K562 (cell line): ENCODE results near the gene PNISR. TPM values are rescaled to one million over a fixed set of nuclear protein-coding genes. Genes with fewer than 3 reads are reported as not detected.

Experiments
- ATAC-seq: fragments of 200-7000 bp; cut with Tn5 transposase; 3 replicates; pipeline ENCODE4 v1.9.1; 2020; ENCODE audit warnings: moderate library complexity
- BruUV-seq: library from RNA; stranded (reverse); fragments of 400-500 nt; replicated peaks from 2 replicates; lab custom pipeline; 2021; lab: Mats Ljungman, UMichigan
- CTCF ChIA-PET: fragments of 300-600 bp; formaldehyde crosslinking; extraction: SDS; loops from one replicate; lab custom pipeline; 2021; ENCODE audit warnings: low intra/inter-chr PET ratio; lab: Yijun Ruan, JAX
- POLR2A ChIA-PET: fragments of 300-600, 350-650 bp; sonication (Branson Sonifier 250); formaldehyde crosslinking; extraction: SDS; loops from one replicate; lab custom pipeline; 2021; ENCODE audit warnings: antibody characterized with exemption, inconsistent platforms; lab: Yijun Ruan, JAX
- DNase-seq, 4 experiments: peaks; one replicate each; pipeline versions ENCODE4 v3.0.0 to v3.0.0-alpha.2; 2011 to 2018; ENCODE audit warnings: low spot score in 3 of 4, mixed read lengths in 3 of 4; ENCODE audit errors: extremely low read depth in 1 of 4
- FAIRE-seq: peaks from 2 replicates; lab custom pipeline; 2011; peaks lifted over from hg19 to GRCh38; lab: Jason Lieb, UNC
- H2AFZ ChIP-seq: 2 replicates; pipeline ENCODE4 v1.6.0; 2011; ENCODE audit warnings: low read depth, low read length, control low read depth, inconsistent platforms
- H3K27ac ChIP-seq: fragments of 200-600 bp; 3 replicates; pipeline ENCODE4 v1.8.0; 2011; ENCODE audit warnings: low read depth, mild to moderate bottlenecking, control low read depth, inconsistent platforms, low read length, moderate library complexity, mixed read lengths; ENCODE audit errors: extremely low read depth
- H3K27me3 ChIP-seq, 2 experiments: fragments of 300-600 bp in 1 of 2; 2 replicates in 1 of 2; 3 replicates in 1 of 2; pipeline versions ENCODE4 v1.6.0 to v1.8.0; 2011; ENCODE audit warnings: inconsistent platforms in 2 of 2, low read length in 2 of 2, mild to moderate bottlenecking in 1 of 2, mixed read lengths in 1 of 2, moderate library complexity in 1 of 2; ENCODE audit not compliant: control insufficient read depth in 2 of 2, insufficient read depth in 2 of 2
- H3K36me3 ChIP-seq: fragments of 300-600 bp; 3 replicates; pipeline ENCODE4 v1.8.0; 2011; ENCODE audit warnings: mild to moderate bottlenecking, low read length, inconsistent platforms; ENCODE audit not compliant: control insufficient read depth, insufficient read depth
- H3K4me1 ChIP-seq, 2 experiments: fragments of 200-600 bp in 1 of 2; replicated peaks in 1 of 2; 2 replicates in 1 of 2; 3 replicates in 1 of 2; pipeline versions ENCODE4 v1.5.1 to v1.8.0; 2011; ENCODE audit warnings: inconsistent platforms in 2 of 2, low read length in 2 of 2, mild to moderate bottlenecking in 1 of 2, mixed read lengths in 1 of 2, moderate library complexity in 1 of 2; ENCODE audit not compliant: control insufficient read depth in 2 of 2, insufficient read depth in 2 of 2
- H3K4me2 ChIP-seq: 2 replicates; pipeline ENCODE4 v1.6.1; 2011; ENCODE audit warnings: low read length, control low read depth, inconsistent platforms, mixed read lengths; ENCODE audit not compliant: insufficient read depth
- H3K4me3 ChIP-seq: fragments of 200-600 bp; sonication (generic), shearing (Covaris generic); 2 replicates; pipeline ENCODE4 v1.5.1; 2016; ENCODE audit warnings: control low read depth, inconsistent platforms
- H3K79me2 ChIP-seq: fragments of 200-600 bp; 3 replicates; pipeline ENCODE4 v1.8.0; 2011; ENCODE audit warnings: low read length, inconsistent platforms; ENCODE audit not compliant: control insufficient read depth, insufficient read depth
- H3K9ac ChIP-seq, 2 experiments: 2 replicates each; pipeline versions ENCODE4 v1.6.0 to v1.6.1; 2011; ENCODE audit warnings: low read depth in 2 of 2, low read length in 2 of 2, control low read depth in 1 of 2, inconsistent platforms in 1 of 2, mild to moderate bottlenecking in 1 of 2, mixed read lengths in 1 of 2; ENCODE audit not compliant: insufficient read depth in 1 of 2
- H3K9me1 ChIP-seq: one replicate; pipeline ENCODE4 v1.6.0; 2011; ENCODE audit warnings: inconsistent platforms, mild to moderate bottlenecking, low read length, moderate library complexity; ENCODE audit not compliant: control insufficient read depth, insufficient read depth
- H3K9me3 ChIP-seq: replicated peaks from 2 replicates; pipeline ENCODE4 v1.5.1; 2011; ENCODE audit warnings: low read depth, low read length, inconsistent platforms; ENCODE audit not compliant: control insufficient read depth, insufficient read depth
- H4K20me1 ChIP-seq: replicated peaks from 2 replicates; pipeline ENCODE4 v1.6.1; 2011; ENCODE audit warnings: low read length, inconsistent platforms, mixed read lengths; ENCODE audit not compliant: control insufficient read depth, insufficient read depth
- ATF7 ChIP-seq: fragments of 450-650 bp; IDR thresholded peaks from 2 replicates; pipeline ENCODE4 v1.7.1; 2014; ENCODE audit warnings: mild to moderate bottlenecking, moderate library complexity
- CBFB ChIP-seq: sonication (generic); formaldehyde crosslinking; IDR thresholded peaks from 2 replicates; pipeline ENCODE4 v1.4.0; 2020; ENCODE audit warnings: mild to moderate bottlenecking, missing genetic modification reagents
- HDGF ChIP-seq: fragments of 450-650 bp; IDR thresholded peaks from 2 replicates; pipeline ENCODE4 v1.6.1; 2016
- KDM1A ChIP-seq, 2 experiments: fragments of 450-650 bp; IDR thresholded peaks; 2 replicates each; pipeline ENCODE4 v1.6.1; 2016; ENCODE audit warnings: mild to moderate bottlenecking in 2 of 2
- NFXL1 ChIP-seq: fragments of 450-650 bp; formaldehyde crosslinking; IDR thresholded peaks from 2 replicates; pipeline ENCODE4 v1.4.0; 2021; ENCODE audit warnings: mild to moderate bottlenecking
- NRF1 ChIP-seq, 2 experiments: fragments of 450-650 bp; IDR thresholded peaks in 1 of 2; conservative IDR thresholded peaks in 1 of 2; 2 replicates each; pipeline ENCODE4 v1.6.1; 2014; ENCODE audit warnings: mild to moderate bottlenecking in 2 of 2
- SIX5 ChIP-seq, 2 experiments: IDR thresholded peaks; 2 replicates each; pipeline ENCODE4 v1.6.1; 2011; ENCODE audit warnings: low read length in 2 of 2, borderline replicate concordance in 1 of 2, low read depth in 1 of 2, mild to moderate bottlenecking in 1 of 2, moderate library complexity in 1 of 2; ENCODE audit not compliant: insufficient read depth in 1 of 2
- ZC3H11A ChIP-seq: IDR thresholded peaks from 2 replicates; pipeline ENCODE4 v1.6.1; 2012; ENCODE audit warnings: low read depth, low read length, improper control_type of control experiment
- ZNF77 ChIP-seq: fragments of 250-450 bp; sonication (Bioruptor Pico); IDR thresholded peaks from 2 replicates; pipeline ENCODE4 v1.5.0; 2020
- WGBS: fragments of 100-300 bp; shearing (Covaris generic); methylation state at CpG from one replicate; pipeline ENCODE4 v1.1.6; 2016; ENCODE audit warnings: low coverage, mixed read lengths; ENCODE audit not compliant: insufficient coverage; ENCODE audit errors: missing lambda C conversion rate; 5-methylcytosine and 5-hydroxymethylcytosine counted together
- in situ Hi-C: fragments of 300-500 bp; cut with MboI; formaldehyde crosslinking; loops from 4 replicates; pipeline ENCODE4 v1.15.0; 2018; ENCODE audit warnings: inconsistent platforms, mixed read lengths
- intact Hi-C: fragments of 100-400 bp; cut with micrococcal nuclease; formaldehyde crosslinking; loops from 2 replicates; pipeline ENCODE4 v1.14.2; 2022
- polyA plus RNA-seq, 8 experiments: library from polyadenylated mRNA; depleted of rRNA in 4 of 8; stranded (reverse) in 5 of 8; unstranded in 3 of 8; fragments of >200 nt; fragmentation: Nextera tagmentation in 2 of 8; fragmentation: Illumina TruSeq in 1 of 8; extraction: Ambion mirVana in 2 of 8; extraction: Trizol in 1 of 8; gene quantifications; 2 replicates each; pipeline versions ENCODE4 v1.2.1 to v1.2.3, GENCODE V29; 2011 to 2014; ENCODE audit warnings: inconsistent platforms in 1 of 8, missing spikeins in 1 of 8
- total RNA-seq, 7 experiments: library from RNA; depleted of rRNA in 6 of 7; stranded (reverse); fragments of >200 nt in 6 of 7; fragmentation: Illumina TruSeq in 2 of 7; extraction: Trizol in 2 of 7; gene quantifications; 2 replicates each; pipeline versions ENCODE4 v1.2.1 to v1.2.3, GENCODE V29; 2011 to 2021; ENCODE audit warnings: low replicate concordance in 1 of 7
- TF ChIP-seq, protein P1 (sequence below), 3 experiments: IDR thresholded peaks in 2 of 3; conservative IDR thresholded peaks in 1 of 3; 2 replicates each; pipeline ENCODE4 v1.5.1; 2011 to 2012; ENCODE audit warnings: low read length in 3 of 3, mild to moderate bottlenecking in 3 of 3, control low read depth in 2 of 3, improper control_type of control experiment in 1 of 3, inconsistent platforms in 1 of 3, low read depth in 1 of 3, mixed read lengths in 1 of 3, moderate library complexity in 1 of 3; ENCODE audit not compliant: insufficient read depth in 2 of 3
- TF ChIP-seq, protein P2 (sequence below): sonication (generic); formaldehyde crosslinking; IDR thresholded peaks from 2 replicates; pipeline ENCODE4 v1.8.1; 2023; ENCODE audit warnings: mild to moderate bottlenecking, missing genetic modification reagents
- TF ChIP-seq, protein P3 (sequence below): fragments of 150-350 bp; conservative IDR thresholded peaks from 2 replicates; pipeline ENCODE4 v1.6.1; 2014; ENCODE audit warnings: low read length

Gene PNISR
- total and polyA plus RNA-seq, 9 of the 15 experiments (the other 6 are each of a cell fraction or from before 2014, with no cell fraction given) = 97.4 to 206 (median 131) TPM

DNA sequence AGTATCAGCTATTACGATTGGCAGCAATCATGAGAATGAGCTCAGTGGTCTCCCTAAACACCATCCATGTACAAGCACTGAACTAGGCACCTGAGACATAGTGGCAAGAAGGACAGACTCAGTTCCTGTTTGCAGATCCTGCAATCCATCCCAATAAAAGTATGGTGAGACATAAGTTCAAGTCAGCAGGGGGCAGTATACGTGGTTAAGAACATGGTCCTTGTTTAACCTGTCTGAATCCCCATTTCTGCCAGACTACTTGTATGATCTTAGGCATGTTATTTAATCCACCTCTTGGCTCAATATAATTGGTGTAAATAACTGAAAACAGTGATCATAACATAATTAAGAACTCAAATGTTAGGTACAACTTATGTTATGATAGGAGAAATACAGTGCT, 33.2 kb upstream of the PNISR start (continued):
- TF ChIP-seq, protein P1, sequence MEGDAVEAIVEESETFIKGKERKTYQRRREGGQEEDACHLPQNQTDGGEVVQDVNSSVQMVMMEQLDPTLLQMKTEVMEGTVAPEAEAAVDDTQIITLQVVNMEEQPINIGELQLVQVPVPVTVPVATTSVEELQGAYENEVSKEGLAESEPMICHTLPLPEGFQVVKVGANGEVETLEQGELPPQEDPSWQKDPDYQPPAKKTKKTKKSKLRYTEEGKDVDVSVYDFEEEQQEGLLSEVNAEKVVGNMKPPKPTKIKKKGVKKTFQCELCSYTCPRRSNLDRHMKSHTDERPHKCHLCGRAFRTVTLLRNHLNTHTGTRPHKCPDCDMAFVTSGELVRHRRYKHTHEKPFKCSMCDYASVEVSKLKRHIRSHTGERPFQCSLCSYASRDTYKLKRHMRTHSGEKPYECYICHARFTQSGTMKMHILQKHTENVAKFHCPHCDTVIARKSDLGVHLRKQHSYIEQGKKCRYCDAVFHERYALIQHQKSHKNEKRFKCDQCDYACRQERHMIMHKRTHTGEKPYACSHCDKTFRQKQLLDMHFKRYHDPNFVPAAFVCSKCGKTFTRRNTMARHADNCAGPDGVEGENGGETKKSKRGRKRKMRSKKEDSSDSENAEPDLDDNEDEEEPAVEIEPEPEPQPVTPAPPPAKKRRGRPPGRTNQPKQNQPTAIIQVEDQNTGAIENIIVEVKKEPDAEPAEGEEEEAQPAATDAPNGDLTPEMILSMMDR (IDR thresholded peaks at IDR 0.05 in 2 of 3, conservative IDR thresholded peaks at IDR 0.05 in 1 of 3; ENCODE audit: insufficient read depth in 2 of 3, low read depth in 1 of 3, low read length in 3 of 3) = peak in 2 of 3 experiments; percentile 29 to 55; a peak in 4 of 6 replicates

DNA sequence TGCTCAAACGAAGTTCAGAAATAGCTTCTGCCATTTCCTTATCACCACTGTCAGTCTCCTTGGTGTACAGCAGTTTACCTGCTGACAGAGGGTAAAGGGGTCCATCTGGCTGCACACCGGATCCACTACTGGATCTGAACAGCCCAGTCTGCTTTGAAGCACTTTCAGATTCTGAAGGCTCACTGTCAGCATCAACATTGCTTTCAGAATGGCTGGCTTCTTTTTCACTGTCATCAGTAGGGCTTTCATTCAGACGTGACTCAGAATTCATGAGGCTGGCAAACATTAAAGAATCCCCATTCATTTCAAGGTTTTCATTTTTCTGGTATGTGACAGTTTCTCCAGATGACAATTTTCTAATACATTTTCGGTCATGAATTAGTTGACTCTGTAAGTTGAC, 21.0 kb upstream of the PNISR start:
- H2AFZ ChIP-seq = no peak overlapping the region
- POLR2A ChIA-PET = interaction anchor here (1.2 kb wide), 1 partner anchor 20 kb away, joined by 4 read pairs; no protein-coding TSS in a partner anchor
- no peaks in the 10 kb centered on the region for H3K27me3 ChIP-seq
- no peak for ATAC-seq
- no peak overlapping the region for H3K9ac ChIP-seq
- H3K79me2 ChIP-seq = no peaks in the 10 kb centered on the region
- no peaks in the 10 kb centered on the region for H3K9me1 ChIP-seq
- no peak for FAIRE-seq
- no peaks in the 10 kb centered on the region for H3K4me1 ChIP-seq
- DNase-seq = no peak
- BruUV-seq = no TSS peak
- CTCF ChIA-PET = no interaction called here
- H3K4me3 ChIP-seq = no peak overlapping the region
- intact Hi-C loops (no loop called here), in situ Hi-C loops (no loop called here)
- H4K20me1 ChIP-seq = no peaks in the 10 kb centered on the region
- peaks cover 4% of the 10 kb centered on the region; the same call in 1 of the 3 replicates for H3K36me3 ChIP-seq
- WGBS = 72% methylated on average over 4 of the region's 4 CpGs
- no peak overlapping the region for H3K4me2 ChIP-seq
- no peaks in the 10 kb centered on the region for H3K9me3 ChIP-seq
- H3K27ac ChIP-seq = no peak overlapping the region
- TF ChIP-seq SIX5 (IDR thresholded peaks at IDR 0.05; ENCODE audit: borderline replicate concordance in 1 of 2, insufficient read depth in 1 of 2, low read depth in 1 of 2, low read length in 2 of 2) = no peak
- TF ChIP-seq, protein P2, sequence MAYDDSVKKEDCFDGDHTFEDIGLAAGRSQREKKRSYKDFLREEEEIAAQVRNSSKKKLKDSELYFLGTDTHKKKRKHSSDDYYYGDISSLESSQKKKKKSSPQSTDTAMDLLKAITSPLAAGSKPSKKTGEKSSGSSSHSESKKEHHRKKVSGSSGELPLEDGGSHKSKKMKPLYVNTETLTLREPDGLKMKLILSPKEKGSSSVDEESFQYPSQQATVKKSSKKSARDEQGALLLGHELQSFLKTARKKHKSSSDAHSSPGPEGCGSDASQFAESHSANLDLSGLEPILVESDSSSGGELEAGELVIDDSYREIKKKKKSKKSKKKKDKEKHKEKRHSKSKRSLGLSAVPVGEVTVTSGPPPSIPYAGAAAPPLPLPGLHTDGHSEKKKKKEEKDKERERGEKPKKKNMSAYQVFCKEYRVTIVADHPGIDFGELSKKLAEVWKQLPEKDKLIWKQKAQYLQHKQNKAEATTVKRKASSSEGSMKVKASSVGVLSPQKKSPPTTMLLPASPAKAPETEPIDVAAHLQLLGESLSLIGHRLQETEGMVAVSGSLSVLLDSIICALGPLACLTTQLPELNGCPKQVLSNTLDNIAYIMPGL (CRISPR knock-in tag) = no peak
- no peak for TF ChIP-seq KDM1A (IDR thresholded peaks at IDR 0.05)
- no peak for TF ChIP-seq ZNF77 (CRISPR knock-in tag)
- no peak for TF ChIP-seq NFXL1 (CRISPR knock-in tag)
- TF ChIP-seq, protein P3, sequence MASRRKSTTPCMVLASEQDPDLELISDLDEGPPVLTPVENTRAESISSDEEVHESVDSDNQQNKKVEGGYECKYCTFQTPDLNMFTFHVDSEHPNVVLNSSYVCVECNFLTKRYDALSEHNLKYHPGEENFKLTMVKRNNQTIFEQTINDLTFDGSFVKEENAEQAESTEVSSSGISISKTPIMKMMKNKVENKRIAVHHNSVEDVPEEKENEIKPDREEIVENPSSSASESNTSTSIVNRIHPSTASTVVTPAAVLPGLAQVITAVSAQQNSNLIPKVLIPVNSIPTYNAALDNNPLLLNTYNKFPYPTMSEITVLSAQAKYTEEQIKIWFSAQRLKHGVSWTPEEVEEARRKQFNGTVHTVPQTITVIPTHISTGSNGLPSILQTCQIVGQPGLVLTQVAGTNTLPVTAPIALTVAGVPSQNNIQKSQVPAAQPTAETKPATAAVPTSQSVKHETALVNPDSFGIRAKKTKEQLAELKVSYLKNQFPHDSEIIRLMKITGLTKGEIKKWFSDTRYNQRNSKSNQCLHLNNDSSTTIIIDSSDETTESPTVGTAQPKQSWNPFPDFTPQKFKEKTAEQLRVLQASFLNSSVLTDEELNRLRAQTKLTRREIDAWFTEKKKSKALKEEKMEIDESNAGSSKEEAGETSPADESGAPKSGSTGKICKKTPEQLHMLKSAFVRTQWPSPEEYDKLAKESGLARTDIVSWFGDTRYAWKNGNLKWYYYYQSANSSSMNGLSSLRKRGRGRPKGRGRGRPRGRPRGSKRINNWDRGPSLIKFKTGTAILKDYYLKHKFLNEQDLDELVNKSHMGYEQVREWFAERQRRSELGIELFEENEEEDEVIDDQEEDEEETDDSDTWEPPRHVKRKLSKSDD = no peak
- TF ChIP-seq NRF1 (conservative IDR thresholded peaks at IDR 0.05 in 1 of 2, IDR thresholded peaks at IDR 0.05 in 1 of 2) = no peak
- TF ChIP-seq HDGF = no peak
- no peak for TF ChIP-seq CBFB (CRISPR knock-in tag)
- no peak for TF ChIP-seq ZC3H11A
- TF ChIP-seq ATF7 = no peak
